Fibroblast of skin of left quadriceps (primary cell): ENCODE measurements around the gene DPP9.

Source experiments
- DNase-seq, 2 experiments: peaks; one replicate each; pipeline ENCODE4 v3.0.0-alpha.2; 2013; ENCODE audit warnings: low read depth in 2 of 2

Gene DPP9

DNA sequence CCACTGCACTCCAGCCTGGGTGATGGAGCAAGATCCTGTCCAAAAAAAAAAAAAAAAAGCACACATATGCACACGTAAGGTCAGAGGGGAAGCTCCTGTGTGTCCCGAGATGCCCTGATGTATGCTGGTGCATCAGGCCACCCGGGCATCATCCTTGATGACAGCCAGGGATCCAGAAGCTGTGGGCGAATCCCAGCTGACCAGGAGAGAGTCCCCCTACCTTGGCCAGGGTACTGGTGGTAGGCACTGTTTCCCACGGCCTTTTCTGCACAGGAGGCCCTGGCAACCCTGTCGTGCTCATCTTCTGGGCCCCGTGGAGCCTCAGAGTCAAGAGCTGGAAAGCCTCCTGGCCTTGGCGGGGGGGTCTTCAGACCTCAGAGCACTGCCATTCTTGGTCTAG, 67.5 kb downstream of the DPP9 start:
- no peak for DNase-seq

- no peak for DNase-seq
These were observed 68.9 kb downstream of the DPP9 start for GRCh38 chr19:4654437-4655361.

DNA sequence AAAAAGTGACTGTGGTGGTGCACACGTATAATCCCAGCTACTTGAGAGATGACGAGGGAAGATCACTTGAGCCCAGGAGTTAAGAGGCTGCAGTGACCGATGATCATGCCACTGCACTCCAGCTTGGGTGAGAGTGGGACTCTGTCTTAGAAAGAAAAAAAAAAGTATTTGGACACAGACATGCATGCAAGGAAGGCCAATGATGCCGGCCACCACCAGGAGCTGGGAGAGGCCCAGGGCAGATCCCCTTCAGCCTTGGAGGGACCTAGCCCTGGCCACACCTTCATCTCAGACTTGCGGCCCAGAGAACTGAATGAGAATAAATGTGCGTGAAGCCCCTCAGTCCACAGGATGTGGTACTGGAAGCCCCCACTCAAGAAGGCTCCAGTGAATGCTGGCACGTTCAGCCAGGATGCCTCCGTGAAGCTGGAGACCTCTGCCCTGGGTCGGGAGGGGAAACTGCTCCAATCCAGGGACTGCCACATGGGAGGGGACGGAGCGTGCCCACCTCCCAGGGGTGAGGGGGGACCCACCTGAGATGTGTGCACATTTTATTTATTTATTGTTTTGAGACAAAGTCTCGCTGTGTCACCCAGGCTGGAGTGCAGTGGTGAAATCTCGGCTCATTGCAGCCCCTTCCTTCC, 69.7 kb downstream of the DPP9 start:
- DNase-seq = no peak

DNA sequence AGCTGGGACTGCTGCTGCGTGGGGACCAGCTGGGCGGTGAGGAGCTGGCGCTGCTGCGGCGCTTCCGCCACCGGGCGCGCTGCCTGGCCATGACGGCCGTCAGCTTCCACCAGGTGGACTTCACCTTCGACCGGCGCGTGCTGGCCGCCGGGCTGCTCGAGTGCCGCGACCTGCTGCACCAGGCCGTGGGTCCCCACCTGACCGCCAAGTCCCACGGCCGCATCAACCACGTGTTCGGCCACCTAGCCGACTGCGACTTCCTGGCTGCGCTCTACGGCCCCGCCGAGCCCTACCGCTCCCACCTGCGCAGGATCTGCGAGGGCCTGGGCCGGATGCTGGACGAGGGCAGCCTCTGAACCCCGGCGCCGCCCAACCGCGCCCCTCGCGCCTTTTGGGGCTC, 71.6 kb downstream of the DPP9 start:
- no peak for DNase-seq

DNA sequence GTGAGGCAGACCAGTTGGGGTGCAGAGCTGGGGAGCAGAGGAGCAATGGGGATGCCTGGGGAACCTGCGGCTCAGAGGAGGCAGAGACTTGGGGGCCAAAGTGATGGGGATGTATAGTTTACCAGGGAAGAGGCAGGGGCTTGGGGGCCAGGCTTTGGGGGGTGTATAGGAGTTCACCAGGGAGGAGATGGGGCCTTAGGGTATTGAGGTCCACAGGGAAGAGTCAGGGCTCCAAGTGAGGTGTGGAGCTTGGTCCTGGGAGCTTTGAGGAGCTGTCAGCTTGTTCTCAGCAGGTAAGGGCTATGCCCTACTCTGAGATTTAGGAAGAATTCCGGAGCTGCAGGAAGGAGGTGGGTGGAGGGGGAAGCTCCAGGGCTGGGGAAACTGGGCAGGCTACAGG, 73.5 kb downstream of the DPP9 start:
- DNase-seq = no peak

GRCh38 chr19:4649392-4650047, 74.1 kb downstream of the DPP9 start:
- no peak for DNase-seq

DNA sequence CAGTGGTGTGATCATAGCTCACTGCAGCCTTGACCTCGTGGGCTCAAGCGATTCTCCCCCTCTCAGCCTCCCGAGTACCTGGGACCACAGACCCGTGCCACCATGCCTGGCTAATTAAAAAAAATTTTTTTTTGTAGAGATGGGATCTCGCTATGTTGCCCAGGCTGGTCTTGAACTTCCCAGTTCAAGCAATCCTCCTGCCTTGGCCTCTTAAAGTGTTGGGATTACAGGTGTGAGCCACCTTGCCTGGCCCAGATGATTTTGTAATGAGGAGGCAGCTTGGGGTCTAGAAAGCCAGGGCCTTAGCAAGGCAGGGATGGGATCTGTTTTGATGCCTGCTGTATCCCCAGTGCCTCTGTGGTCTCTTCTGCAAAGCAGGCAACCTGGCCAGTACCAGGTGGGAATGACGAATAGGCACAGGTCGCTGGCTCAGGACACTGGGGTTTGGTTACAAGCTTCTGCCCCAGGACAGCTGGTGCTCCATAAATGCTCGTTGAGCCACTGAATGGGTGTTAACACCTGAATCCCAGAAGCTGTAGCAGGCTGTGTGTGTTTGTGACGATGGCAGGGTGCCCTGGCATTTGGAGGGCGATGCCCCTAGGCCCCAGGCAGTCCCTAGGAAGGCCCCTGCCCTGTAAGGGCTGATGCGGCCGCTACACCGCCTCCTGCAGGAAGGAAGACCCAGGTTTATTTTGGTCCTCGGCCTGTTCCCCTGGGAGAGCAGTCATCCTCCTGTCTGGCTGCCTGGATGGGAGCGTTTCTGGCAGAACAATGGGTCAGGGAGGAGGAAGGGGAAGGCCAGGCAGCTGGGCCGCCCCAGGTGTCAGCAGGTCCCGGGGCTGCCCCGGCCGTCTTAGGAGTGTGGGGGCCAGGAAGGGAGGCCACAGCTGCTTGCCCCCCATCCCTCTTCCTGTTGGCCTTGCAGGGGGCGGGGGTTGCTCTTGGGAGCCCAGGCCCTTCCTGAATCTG, 75.7 kb downstream of the DPP9 start:
- no peak for DNase-seq

GRCh38 chr19:4645718-4646117, 77.9 kb downstream of the DPP9 start:
- DNase-seq = no peak

DNA sequence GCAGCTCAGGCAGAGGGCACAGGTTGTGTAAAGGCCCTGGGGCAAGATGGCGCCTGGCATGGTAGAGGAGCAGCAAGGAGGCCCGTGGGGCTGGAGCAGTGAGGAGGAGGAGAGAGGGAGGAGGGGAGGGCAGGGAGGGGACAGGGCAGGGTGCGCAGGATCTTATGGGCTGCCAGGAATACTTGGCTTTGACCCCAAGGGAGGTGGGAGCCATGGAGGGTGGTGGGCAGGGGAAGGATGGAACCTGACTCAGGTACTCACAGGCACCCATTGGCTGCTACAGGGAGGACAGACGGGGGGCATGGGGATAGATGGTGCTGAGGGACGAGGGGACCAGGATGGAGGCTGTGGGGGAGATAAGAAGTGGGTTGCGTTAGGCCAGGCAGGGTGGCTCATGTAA, 81.0 kb downstream of the DPP9 start:
- DNase-seq = no peak

- no peak for DNase-seq
These were observed 82.5 kb downstream of the DPP9 start for GRCh38 chr19:4641132-4641531.

DNA sequence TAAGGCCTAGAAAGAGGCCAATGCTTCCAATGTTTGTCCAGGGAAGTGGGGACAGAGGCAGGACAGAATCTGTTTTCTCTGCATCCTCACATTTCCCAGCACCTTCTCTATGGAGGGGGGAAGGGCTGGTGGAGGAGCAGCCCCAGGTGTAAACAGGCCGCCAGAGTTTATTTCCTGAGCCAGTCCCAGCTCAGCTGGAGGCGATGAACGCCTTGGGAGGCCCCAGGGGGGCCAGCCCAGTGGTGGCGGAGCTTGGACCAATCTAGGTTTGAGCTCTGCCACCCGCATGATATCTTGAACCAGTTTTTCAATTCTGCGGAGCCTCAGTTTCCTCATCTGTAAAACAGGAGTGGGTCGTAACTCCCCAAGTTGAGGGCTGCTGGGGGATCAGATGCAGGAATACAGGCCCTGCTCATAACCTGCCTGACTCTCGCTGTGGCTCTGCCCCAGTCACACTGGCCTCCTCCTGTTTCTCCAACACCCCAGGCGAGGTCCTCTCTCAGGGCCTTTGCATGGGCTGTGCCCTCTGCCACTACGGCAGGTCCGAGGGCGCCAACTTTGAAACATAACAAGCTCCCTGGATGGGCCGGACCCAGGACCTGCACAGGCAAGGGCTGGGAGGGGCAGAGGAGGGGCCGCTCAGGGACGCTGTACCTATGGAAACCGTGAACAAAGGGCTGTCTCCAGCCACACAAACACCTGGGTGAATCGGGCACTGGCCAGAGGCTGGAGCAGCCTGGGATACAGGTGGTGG, 83.2 kb downstream of the DPP9 start:
- no peak for DNase-seq

- DNase-seq = no peak
These were observed 84.0 kb downstream of the DPP9 start for GRCh38 chr19:4639531-4640246.

DNA sequence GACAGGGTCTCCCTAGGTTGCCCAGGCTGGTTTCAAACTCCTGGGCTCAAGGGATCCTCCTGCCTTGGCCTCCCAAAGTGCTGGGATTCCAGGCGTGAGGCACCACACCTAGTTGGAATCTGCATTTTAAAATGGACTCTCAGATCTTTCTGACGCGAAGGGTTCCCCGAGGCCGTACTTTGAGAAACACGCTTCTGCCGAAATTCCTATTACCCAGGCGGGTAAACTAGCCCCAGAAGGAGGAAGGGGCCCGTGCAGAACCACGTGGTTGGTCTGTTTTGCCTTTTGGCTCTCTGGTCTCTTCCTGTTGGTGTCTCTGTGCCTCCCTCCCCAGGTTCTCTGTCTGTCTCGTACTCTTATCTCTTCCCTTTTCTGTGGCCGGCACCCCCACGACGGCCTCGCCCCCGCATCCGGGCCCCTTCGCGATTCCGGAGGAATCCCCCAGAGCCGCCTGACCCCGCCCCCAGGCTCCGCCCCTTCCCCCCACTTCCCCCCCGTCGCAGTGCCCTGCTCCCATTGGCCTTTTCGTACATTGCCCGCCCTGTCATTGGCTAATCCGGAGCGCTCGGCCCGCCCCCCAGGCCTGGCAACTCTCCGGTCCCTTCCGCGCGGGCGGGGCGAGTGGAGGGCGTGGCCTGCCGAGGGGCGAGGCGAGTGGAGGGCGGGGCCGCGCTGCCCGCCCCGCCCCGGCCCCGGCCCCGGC, 84.7 kb downstream of the DPP9 start, which contains the start of gene TNFAIP8L1:
TSS of gene TNFAIP8L1 (plus strand) at position 689 of the 703 bp plus-strand sequence. CDS start 12,354 bp downstream, outside the sequence.
- DNase-seq = peak; percentile 92 to 93

DNA sequence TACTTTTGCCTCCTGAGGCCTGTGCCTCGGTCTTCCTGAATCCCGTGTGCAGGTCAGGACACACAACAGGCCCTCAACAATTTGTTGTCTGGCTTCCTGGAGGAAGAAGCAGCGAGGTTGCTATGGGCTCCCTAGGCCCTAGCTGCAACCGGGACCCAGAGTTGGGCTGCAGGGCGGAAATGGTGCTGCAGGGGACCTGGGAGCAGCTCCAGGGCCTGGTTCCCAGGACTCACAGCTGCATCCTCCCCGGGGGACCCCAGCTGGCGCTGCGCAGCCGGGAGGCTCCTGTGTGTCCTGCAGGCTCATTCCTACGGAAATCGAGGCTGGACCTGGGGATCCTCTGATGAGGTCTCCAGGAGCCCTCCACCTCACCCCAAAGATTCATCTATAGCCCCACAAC, 85.3 kb downstream of the DPP9 start:
- no peak for DNase-seq

DNA sequence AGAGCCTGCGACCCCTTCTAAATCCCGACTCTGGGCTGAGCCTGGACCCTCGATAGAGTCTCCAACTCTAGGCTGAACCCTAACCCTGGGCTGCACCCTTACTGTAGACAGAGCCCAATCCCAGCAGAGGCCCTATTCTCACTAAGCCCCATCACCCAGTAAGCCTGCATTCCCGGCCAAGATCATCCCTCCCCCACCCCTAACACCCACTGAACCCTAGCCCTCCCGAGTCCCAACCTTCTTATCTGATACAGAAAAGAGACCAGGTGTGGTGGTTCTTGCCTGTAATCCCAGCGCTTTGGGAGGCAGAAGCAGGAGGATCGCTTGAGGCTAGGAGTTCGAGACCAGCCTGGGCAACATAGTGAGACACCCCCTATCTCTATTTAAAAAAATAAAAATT, 86.9 kb downstream of the DPP9 start:
- DNase-seq = no peak

GRCh38 chr19:4636151-4636717, 87.4 kb downstream of the DPP9 start:
- peak; percentile 27 to 29 for DNase-seq

GRCh38 chr19:4635754-4636116, 87.9 kb downstream of the DPP9 start:
- no peak for DNase-seq

GRCh38 chr19:4633140-4633967, 90.3 kb downstream of the DPP9 start:
- peak in 1 of 2 experiments; percentile 15 for DNase-seq
